ENCODE data around the gene PIEZO2.

Gene PIEZO2

DNA sequence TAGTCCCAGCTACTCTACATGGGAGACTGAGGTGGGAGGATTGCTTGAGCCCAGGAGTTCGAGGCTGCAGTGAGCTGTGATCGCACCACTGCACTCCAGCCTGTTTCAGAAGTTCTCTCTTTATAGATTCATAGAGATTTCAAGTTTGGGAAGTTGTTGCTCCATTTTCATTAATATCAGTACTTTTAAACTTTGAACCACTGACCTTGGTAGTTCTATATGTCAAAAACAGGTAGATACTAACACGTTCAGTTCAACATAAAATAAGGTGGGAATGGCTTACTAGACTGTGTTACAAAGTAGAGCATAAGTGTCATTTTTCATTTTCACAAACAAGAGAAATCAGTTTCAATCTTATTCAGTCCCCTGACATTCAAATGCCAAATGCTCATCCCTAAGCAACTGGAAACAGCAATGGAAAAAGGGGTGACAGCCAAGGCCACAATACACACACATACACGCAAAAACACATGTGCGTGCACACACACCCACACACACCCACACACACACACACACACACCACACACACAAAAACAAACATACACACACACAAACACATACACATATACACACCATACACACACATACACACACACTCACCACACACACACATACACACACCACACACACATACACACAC lies 71.7 kb downstream of the PIEZO2 start:
- no peak overlapping the region for H3K4me3 ChIP-seq (ENCODE audit: low read length)
- DNase-seq (ENCODE audit: low read depth, low spot score), result no peak

DNA sequence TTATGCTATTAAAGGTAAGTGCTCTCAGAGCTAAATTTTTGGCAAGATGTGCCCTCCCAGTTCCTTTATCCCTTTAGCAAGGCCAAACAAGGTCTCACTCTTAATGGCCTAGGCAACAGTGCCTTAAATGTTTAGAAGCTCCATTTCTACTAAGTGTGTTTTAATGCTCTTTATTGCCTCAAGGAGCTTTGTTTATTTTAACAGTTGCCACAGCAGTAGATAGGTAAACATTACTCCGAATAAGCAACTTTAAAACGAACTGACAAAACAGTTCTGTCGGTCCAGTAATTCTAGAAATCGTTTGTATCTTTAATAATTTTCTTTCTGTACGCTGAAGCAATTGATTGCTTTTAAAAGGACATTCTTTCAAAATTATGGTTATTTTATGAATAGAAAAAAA lies 74.5 kb downstream of the PIEZO2 start:
- no peak overlapping the region for H3K4me3 ChIP-seq (ENCODE audit: low read length)
- DNase-seq (ENCODE audit: low read depth, low spot score), result no peak

DNA sequence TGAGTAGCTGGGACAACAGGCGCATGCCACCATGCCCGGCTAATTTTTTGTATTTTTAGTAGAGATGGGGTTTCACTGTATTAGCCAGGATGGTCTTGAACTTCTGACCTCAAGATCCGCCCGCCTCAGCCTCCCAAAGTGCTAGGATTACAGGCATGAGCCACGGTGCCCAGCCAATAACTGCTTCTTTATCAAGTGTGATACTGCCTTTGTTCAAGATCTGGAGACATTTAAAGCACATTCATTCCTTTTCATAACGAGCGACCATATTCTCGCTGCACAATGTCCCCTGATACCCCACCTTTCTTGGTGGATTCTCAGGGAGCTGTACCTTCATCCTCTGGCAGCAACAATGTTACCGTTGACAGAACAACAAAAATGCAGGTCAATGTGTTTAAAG lies 75.4 kb downstream of the PIEZO2 start:
- DNase-seq (ENCODE audit: low read depth, low spot score), result no peak
- H3K4me3 ChIP-seq (ENCODE audit: low read length), result no peak overlapping the region

DNA sequence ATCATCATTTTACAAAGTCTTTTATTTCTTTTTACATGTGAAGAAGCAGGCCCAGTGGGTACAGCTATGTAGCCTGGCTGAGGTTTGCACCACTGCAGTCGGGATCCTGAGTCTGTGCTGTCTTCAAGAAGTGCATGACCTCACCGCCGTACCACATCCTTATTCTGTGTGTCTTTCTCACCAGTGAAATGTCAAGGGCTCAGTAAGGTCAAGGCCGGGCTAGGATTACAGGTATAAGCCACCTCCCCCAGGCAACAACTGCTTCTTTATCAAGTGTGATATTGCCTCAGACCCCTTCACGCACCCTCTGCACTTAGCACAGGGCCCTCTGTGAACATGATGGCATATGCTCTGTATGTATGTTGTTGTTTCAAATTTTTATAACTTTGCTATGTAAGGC lies 76.7 kb downstream of the PIEZO2 start:
- no peak for DNase-seq (ENCODE audit: low read depth, low spot score)
- H3K4me3 ChIP-seq (ENCODE audit: low read length), result no peak overlapping the region

DNA sequence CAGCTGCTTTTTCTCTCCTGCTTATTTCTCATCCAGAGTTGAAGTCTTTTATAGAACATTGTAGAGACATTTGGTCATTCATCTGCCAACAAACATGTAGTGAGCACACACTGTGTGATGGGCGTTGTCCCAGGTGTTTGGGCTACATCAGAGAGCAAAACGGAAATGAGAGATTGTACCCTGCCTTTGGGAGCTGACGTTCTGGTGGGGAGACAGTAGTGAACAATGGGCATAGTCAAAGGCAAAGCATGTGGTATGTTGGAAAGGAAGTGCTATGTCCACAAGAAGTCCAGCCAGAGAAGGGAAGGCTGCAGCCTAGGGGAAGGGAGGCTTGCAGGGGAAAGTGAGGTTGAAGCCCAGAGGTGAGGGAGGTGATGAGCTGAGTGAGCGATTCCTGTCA lies 78.1 kb downstream of the PIEZO2 start:
- no peak overlapping the region for H3K4me3 ChIP-seq (ENCODE audit: low read length)
- no peak for DNase-seq (ENCODE audit: low read depth, low spot score)

DNA sequence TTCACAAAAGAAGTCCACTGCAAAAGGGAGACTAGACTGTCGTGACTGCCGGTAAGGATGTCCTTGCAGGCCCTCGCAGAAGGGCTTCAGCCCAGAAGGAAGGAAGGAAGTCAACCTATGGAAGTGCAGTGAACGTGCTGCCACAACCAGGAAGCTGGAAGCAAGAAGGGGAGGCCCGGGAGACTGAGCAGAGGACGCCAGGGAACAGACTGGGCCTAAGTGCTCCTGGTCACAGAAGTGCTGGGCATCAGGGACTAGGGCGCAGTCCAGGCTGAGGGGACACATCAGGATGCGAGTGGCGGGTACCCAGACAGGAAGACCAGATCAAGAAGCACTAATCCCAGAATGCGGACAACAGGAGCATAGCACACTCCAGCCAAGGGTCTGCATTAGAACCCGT lies 78.8 kb downstream of the PIEZO2 start:
- H3K4me3 ChIP-seq (ENCODE audit: low read length), result no peak overlapping the region
- no peak for DNase-seq (ENCODE audit: low read depth, low spot score)

DNA sequence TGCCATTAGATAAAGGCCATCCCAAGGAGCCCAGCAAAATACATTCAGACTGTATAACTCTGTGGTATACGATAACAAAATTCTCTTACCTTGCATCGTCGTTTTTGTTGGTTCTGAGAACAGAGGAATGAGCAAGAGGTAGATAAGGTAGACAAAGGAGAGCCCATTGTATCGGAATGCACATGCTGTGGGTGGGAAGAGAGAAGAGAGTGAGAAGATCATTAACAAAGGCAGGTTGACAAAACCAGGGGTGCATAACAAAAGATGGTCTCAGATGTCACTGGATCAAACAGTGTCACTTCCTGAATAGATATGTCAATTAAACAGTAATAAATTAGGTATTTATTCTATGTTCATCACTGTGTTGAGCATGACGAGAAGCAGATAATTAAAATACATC lies 83.3 kb downstream of the PIEZO2 start:
- DNase-seq (ENCODE audit: low read depth, low spot score), result no peak
- no peak overlapping the region for H3K4me3 ChIP-seq (ENCODE audit: low read length)

DNA sequence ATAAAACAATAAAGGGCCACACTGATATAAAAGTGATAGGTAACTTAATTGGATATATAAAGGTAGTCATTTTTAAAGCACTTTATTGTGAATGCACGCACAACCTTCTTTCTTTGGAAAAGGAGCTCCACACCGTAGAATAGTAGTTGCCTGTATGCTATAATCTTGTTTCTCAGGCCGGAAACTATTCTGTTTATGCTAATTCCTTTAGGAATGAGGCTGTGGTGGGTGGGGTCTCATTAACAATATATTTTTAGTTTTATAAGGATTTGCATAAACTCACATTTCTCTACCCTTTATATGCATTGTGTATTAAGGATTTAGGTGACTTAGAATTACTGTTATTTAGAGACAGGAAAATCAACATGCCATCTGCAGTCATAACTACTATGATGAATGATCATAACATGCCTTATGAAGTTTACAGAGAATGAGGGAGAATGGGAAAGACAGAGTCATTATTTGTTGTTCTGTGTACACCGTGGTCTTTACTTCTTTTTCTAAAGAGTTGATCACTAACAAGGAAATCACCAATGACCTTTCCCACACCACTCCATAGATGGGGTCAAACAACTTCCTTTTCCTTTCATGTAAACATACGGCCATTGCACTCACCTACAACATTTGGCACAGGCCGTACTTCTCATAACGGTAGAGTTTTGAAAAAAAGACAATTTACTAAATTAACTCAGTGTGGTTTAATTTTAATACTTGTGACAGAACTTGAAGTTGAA lies 84.5 kb downstream of the PIEZO2 start:
- no peak overlapping the region for H3K4me3 ChIP-seq (ENCODE audit: low read length)
- no peak for DNase-seq (ENCODE audit: low read depth, low spot score)

DNA sequence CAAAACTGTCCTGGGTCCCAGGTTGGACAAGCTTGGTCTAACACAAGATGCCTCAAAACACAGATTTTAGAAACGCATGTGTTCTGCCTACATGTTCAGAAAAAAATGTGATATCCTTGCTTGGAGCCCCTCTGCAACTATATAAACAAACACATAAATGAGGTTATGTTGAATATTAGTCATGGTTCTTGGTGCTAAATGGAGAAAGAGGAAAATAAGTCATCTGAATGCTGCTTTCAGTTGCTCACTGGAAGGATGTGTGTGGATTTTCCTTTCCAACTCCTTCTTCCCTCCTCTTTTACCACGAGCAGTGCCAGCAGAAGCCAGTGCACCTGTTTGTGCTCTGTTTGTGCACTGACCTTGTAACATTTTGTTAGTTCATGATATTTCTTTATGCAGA lies 85.3 kb downstream of the PIEZO2 start:
- H3K4me3 ChIP-seq (ENCODE audit: low read length), result no peak overlapping the region
- no peak for DNase-seq (ENCODE audit: low read depth, low spot score)

DNA sequence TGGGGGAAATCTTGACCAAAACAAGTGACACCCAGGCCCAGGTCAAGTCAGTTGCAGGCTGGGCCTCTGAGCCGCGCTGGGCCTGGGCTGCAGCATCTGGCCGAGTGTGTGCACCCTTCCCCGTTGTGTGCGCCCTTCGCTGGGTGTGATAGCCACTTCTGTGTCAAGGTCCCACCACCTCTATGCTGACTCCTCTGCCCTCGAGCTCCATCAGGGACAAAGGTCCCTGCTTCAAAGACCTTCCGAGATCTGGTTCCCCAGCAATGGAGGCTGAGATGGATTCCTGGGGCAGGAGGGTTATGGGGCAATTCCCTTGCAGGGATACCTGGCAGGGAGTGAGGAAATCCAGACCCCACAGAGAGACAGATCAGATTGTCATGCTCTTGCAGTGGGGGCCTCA lies 93.6 kb downstream of the PIEZO2 start:
- no peak for DNase-seq (ENCODE audit: low read depth, low spot score)
- H3K4me3 ChIP-seq (ENCODE audit: low read length), result no peak overlapping the region

DNA sequence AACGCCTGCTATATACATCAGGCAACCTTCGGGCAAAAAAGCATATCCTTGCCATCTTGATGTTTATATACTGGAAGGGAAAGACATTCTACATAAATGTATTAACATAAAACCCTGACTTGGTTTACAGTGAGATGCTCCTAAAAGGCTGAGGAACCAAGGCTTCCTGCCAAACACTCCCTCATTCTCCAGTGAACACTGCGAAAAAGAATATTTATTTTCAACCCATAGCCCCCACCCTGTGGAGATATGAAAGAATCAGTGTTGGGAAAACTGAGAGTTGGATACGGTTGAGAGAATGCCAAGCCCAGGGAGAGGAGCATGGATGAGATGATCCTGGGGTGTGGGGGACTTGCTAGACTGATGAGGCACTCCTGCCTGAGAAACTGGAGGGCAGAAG lies 94.9 kb downstream of the PIEZO2 start:
- H3K4me3 ChIP-seq (ENCODE audit: low read length), result no peak overlapping the region
- DNase-seq (ENCODE audit: low read depth, low spot score), result no peak

DNA sequence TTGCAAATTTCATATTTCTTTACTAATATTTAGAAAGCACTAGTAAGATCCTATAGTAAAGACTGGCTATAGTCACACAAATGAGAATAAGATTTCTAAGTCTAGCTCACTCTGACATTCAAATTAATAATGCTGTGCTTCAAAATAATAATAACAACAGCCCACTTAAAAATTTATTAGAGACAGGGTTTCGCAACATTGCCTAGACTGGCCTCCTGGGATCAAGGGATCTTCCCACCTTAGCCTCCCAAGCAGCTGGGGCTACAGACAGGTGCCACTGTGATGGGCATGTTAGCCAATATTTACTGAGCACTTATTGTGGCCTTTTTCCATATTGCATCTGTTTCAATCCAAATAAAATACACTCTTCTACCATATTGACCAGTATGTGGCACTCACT lies 96.1 kb downstream of the PIEZO2 start:
- DNase-seq (ENCODE audit: low read depth, low spot score), result no peak
- H3K4me3 ChIP-seq (ENCODE audit: low read length), result no peak overlapping the region

DNA sequence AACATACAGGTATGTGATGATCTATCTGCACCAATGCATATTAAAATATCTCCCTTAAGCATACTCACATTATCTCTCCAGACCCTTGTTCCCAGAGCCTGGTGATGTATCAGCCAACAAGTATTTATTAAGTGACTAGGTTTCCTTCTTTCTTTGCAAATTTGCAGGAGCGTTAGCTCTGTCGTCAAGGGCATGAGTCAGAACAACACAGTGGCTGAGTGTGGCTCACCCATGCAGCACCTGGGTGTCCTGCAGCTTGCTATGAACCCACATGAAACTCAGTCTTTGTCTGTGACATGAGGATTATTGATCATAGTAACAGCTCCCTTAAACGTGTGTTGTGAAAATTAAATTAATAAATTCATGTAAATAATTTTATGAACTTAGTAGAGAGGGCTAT lies 96.6 kb downstream of the PIEZO2 start:
- no peak for DNase-seq (ENCODE audit: low read depth, low spot score)
- H3K4me3 ChIP-seq (ENCODE audit: low read length), result no peak overlapping the region

DNA sequence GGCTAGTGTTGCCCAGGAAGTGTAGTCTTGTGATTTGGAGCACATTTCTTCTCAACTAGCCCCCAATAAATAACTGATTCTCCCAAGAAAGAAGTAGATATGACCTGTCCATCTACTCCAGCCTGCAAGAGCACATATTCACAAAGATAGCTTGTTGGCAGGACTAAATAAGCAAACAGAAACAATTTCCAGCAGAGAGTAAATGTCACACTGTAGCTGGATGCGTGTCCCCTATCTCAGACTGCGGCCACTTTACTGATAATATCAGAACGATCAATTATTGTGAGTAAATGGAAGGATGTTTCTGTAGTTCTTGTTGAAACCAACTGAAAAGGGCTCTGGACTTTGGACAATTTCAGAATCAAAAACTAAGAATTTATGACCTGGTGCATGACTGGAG lies 97.9 kb downstream of the PIEZO2 start:
- H3K4me3 ChIP-seq (ENCODE audit: low read length), result no peak overlapping the region
- no peak for DNase-seq (ENCODE audit: low read depth, low spot score)

DNA sequence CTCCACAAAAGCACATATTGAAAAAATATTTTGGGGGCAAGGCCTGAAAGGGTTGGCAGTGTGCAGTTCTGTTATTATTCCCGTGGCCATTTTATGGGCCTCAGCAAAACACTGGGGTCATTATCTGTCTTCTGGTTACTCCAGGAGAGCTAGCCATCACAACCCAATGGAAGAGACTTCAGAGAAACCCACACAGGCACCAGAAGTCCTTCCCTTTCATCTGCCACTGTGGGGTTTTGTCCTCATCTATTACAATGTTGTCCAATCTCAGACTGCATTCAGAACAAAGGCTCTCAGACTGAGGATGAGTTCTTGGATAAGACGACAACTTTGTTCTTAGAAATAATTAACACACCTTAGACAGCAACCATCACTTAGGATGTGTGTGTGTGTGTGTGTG lies 98.4 kb downstream of the PIEZO2 start:
- no peak for DNase-seq (ENCODE audit: low read depth, low spot score)
- no peak overlapping the region for H3K4me3 ChIP-seq (ENCODE audit: low read length)

DNA sequence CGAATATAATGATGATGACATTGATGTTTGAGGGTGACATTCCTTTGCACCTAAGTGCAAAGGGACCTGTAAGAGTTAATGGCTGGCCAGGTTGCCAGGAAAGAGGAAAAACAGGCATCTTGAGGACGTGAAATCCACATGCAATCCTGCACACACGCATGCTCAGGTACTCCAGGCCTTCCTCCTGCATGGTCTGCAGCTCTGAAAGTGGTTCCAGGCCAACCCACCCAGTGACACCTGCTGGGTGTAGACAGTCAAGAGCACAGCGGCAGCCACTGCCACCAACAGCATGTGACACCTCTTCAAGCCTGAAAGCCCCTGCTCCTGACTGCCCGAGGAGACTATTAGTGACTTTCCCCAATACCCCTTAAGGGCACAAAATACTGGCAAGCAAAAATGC lies 101.6 kb downstream of the PIEZO2 start:
- no peak for DNase-seq (ENCODE audit: low read depth, low spot score)
- H3K4me3 ChIP-seq (ENCODE audit: low read length), result no peak overlapping the region

DNA sequence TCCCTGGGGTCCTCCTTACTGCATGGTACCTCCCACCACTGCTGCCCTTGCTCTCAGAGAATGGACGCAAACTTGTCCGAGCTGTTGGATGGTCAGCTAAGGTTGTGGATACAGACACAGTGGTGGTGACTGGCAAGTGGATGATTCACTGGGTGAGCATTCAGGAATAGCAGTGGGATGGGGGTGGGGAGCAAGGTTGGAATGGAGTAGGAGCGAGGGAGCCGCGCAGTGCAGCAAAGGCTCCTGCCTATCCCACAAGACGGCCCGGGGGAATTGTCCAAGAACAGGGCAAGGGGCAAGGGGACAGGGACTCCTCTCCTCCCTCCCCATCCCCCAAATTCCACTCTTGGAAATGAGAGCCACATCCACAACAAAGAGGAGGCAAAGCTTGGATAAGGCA lies 102.2 kb downstream of the PIEZO2 start:
- H3K4me3 ChIP-seq (ENCODE audit: low read length), result no peak overlapping the region
- no peak for DNase-seq (ENCODE audit: low read depth, low spot score)

DNA sequence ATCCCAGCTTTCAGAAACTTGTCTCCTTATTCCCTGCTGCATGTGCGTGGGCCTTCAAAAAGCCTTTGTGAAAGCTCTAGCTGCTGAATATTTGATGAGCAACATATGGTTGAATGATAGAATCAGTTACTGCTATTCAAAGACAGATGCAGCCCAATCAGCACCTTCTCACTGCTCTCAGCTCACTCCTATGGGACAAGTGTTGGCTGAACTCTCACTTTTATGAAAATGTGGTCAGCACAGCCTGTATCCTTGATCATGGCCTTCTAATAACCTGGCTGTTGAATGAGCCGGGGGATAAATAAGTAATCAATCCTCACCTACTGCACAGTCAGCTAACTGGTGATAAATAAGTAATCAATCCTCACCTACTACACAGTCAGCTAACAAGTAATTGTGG lies 103.2 kb downstream of the PIEZO2 start:
- DNase-seq (ENCODE audit: low read depth, low spot score), result no peak
- no peak overlapping the region for H3K4me3 ChIP-seq (ENCODE audit: low read length)

DNA sequence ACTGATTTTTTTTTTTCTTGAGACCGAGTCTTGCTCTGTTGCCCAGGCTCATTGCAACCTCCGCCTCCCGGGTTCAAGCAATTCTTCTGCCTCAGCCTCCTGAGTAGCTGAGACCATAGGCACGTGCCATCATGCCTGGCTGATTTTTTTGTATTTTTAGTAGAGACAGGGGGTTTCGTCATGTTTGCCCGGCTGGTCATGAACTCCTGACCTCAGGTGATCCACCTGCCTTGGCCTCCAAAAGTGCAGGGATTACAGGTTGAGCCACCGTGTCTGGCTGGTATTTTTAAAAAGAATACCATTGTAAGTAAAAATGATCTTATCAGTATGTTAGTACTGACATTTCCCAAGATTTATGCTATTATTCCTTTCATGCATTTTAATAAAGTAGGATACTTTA lies 105.7 kb downstream of the PIEZO2 start:
- no peak overlapping the region for H3K4me3 ChIP-seq (ENCODE audit: low read length)
- DNase-seq (ENCODE audit: low read depth, low spot score), result no peak

DNA sequence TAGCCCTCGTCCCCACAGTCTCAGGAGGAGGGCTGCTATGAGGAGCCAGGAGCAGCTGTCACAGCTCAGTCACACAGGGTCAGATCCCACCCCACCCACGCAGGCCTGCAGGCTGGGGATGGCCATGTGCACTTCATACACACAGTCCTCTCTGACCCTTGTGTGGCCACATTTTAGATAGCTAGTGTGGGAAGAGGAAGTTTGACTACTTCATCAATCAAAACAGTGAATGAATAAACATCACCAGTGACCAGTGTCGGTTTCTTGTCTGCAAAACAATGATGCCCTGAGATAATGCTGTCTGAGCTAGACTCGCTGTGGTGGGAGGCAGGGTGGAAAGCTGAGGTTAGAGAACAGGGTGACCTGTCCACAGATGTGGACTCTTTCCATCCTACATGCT lies 107.1 kb downstream of the PIEZO2 start:
- no peak for DNase-seq (ENCODE audit: low read depth, low spot score)

More for the DNA sequence above, 107.1 kb downstream of the PIEZO2 start:
- H3K4me3 ChIP-seq (ENCODE audit: low read length), result no peak overlapping the region
